ENCODE results near the gene WNT10A. TPM values are rescaled to one million over a fixed set of nuclear protein-coding genes. Genes with fewer than 3 reads are reported as not detected.
A peak's percentile ranks its signal among the peaks of the same experiment; 100 is the strongest.

Gene WNT10A
- total RNA-seq, 1 experiment from 2014 or later = 1.5 TPM

DNA sequence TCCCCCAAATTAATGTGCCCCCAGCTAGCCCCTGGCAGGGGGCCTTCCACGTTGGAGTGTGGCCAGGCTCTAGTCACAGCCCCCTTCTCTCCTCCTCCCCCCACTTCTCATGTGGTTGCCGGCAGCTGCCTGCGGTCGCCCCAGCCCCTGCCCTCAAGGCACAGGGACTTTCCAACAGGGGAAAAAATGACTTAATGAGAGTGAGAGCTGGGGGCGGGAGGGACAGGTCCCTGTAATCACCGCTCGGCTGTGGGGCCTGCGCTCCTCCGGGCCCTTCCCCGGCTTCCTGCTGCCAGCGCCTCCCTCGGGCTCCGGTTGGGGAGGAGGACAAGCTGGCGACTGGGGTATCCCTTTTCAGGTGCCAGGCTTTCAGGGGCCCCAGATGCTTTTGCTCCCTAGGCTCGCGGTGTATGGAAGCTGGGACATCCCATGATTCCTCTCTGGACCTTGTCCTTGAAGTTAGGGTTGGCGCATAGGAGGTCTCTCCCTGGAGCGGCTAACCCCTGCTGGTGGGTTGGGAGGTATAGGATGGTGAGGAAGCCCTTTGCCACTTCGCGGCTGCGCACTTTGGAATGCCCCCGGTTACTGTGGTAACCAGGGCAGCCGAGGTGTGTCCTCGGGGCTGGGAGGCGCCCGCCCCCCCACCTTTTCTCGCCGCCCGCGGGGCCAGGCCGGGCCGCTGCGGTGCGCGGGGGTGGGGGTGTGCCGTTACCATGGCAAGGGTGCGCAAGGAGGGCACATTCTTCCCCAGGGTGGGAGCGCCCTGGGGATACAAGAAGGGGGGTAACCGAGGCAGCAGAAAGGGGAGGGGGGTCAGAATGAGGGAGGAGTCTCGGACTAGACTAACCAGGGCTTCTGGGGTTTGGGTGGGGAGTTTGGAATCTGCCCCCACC lies 16.1 kb downstream of the WNT10A start:
- TF ChIP-seq FOSL1 (IDR thresholded peaks at IDR 0.05; ENCODE audit: low read depth) (no peak), ZNF274 (IDR thresholded peaks at IDR 0.05; ENCODE audit: low read depth, low read length) (no peak), SIN3A (IDR thresholded peaks at IDR 0.05; ENCODE audit: low read depth) (no peak), POLR2AphosphoS5 (IDR thresholded peaks at IDR 0.05; ENCODE audit: low read depth, low read length) (peak; percentile 45; the same call in 1 of the 2 replicates), RAD21 (IDR thresholded peaks at IDR 0.05; ENCODE audit: low read depth) (no peak), CEBPB (IDR thresholded peaks at IDR 0.05; ENCODE audit: low read depth) (no peak), ZFX (IDR thresholded peaks at IDR 0.05) (no peak)
- TF ChIP-seq, protein P1, sequence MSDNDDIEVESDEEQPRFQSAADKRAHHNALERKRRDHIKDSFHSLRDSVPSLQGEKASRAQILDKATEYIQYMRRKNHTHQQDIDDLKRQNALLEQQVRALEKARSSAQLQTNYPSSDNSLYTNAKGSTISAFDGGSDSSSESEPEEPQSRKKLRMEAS (IDR thresholded peaks at IDR 0.05) = no peak
- TF ChIP-seq, protein P2, sequence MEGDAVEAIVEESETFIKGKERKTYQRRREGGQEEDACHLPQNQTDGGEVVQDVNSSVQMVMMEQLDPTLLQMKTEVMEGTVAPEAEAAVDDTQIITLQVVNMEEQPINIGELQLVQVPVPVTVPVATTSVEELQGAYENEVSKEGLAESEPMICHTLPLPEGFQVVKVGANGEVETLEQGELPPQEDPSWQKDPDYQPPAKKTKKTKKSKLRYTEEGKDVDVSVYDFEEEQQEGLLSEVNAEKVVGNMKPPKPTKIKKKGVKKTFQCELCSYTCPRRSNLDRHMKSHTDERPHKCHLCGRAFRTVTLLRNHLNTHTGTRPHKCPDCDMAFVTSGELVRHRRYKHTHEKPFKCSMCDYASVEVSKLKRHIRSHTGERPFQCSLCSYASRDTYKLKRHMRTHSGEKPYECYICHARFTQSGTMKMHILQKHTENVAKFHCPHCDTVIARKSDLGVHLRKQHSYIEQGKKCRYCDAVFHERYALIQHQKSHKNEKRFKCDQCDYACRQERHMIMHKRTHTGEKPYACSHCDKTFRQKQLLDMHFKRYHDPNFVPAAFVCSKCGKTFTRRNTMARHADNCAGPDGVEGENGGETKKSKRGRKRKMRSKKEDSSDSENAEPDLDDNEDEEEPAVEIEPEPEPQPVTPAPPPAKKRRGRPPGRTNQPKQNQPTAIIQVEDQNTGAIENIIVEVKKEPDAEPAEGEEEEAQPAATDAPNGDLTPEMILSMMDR (IDR thresholded peaks at IDR 0.05 in 2 of 3, conservative IDR thresholded peaks at IDR 0.05 in 1 of 3; ENCODE audit: borderline replicate concordance in 1 of 3, insufficient read depth in 1 of 3, low read depth in 2 of 3, low read length in 2 of 3) = 0 out of 6 replicates have a peak, but pooled peaks of 1 of the 3 experiments have one; percentile 17
- peak overlapping the region; percentile 92 for H3K4me2 ChIP-seq (ENCODE audit: low read length)
- CTCF ChIA-PET = interaction anchor here (1.0 to 10.3 kb wide), 7 partner anchors 9 to 258 kb away, joined by 3 to 278 read pairs (median 7); partner anchors contain the start of genes CDK5R2 and WNT10A
- H2AFZ ChIP-seq (ENCODE audit: low read depth, low read length, poor library complexity, severe bottlenecking) = no peak overlapping the region
- no peaks in the 10 kb centered on the region for H3K9me3 ChIP-seq (ENCODE audit: control insufficient read depth in 1 of 2, insufficient read depth in 1 of 2, low read depth in 1 of 2, low read length in 2 of 2)
- H3K27me3 ChIP-seq (ENCODE audit: insufficient read depth, low read length) = no peaks in the 10 kb centered on the region
- H3K4me3 ChIP-seq (replicated peaks in 1 of 2; ENCODE audit: low read depth in 1 of 2, low read length in 2 of 2) = peak overlapping the region; percentile 37 to 76
- intact Hi-C loops (cut with micrococcal nuclease) = no loop called here
- peak overlapping the region; percentile 82 for H3K9ac ChIP-seq (ENCODE audit: low read length)
- peaks cover 58 to 76% of the 10 kb centered on the region in 2 experiments for H3K4me1 ChIP-seq (ENCODE audit: control insufficient read depth in 1 of 2, insufficient read depth in 2 of 2, low read length in 2 of 2)
- DNase-seq (ENCODE audit: low read depth, low spot score) (no peak), ATAC-seq (peak; percentile 54)
- no peaks in the 10 kb centered on the region for H3K36me3 ChIP-seq (ENCODE audit: control insufficient read depth in 1 of 2, insufficient read depth in 2 of 2, low read length in 2 of 2)
- H3K27ac ChIP-seq (ENCODE audit: low read depth, low read length) = peak overlapping the region; percentile 92
- no peaks in the 10 kb centered on the region for H3K9me2 ChIP-seq (ENCODE audit: insufficient read depth)
- no peaks in the 10 kb centered on the region; the same call in 1 of the 2 replicates for H3K79me2 ChIP-seq (ENCODE audit: insufficient read depth, low read length)
- POLR2A ChIA-PET = interaction anchor here (1.1 to 1.2 kb wide), 2 partner anchors 18 to 20 kb away, joined by 3 to 7 read pairs; no protein-coding TSS in a partner anchor
- RAD21 ChIA-PET (ENCODE audit: low non-redundant PET in 1 of 2, low total read pairs in 2 of 2, uncharacterized antibody in 2 of 2, unreplicated experiment in 2 of 2) = interaction anchor here (0.7 to 2.8 kb wide), 4 partner anchors 17 to 22 kb away, joined by 3 to 48 read pairs (median 18); no protein-coding TSS in a partner anchor
- no peaks in the 10 kb centered on the region for H4K20me1 ChIP-seq (ENCODE audit: insufficient read depth)
- no TSS peak for BruUV-seq (replicated peaks)
